HepG2 (cell line): ENCODE data around the gene CYP4F8. TPM values are rescaled to one million over a fixed set of nuclear protein-coding genes. Genes with fewer than 3 reads are reported as not detected.

ENCODE experiments used
- ATAC-seq: fragments of 200-7000 bp; cut with Tn5 transposase; 3 replicates; pipeline ENCODE4 v1.9.1; 2020; ENCODE audit warnings: mild to moderate bottlenecking, moderate library complexity
- BruUV-seq: library from RNA; stranded (reverse); fragments of 400-500 nt; replicated peaks from 2 replicates; lab custom pipeline; 2021; lab: Mats Ljungman, UMichigan
- CTCF ChIA-PET: fragments of 300-600 bp; formaldehyde crosslinking; extraction: SDS; loops from one replicate; lab custom pipeline; 2021; ENCODE audit warnings: low total read pairs, inconsistent platforms, low intra/inter-chr PET ratio; lab: Yijun Ruan, JAX
- POLR2A ChIA-PET: fragments of 350-600 bp; sonication (Branson Sonifier 250); formaldehyde crosslinking; loops from one replicate; lab custom pipeline; 2020; ENCODE audit warnings: antibody characterized with exemption, inconsistent platforms; lab: Yijun Ruan, JAX
- DNase-seq: peaks from one replicate; pipeline ENCODE4 v3.0.0-alpha.2; 2015; ENCODE audit warnings: low spot score
- FAIRE-seq: peaks from 3 replicates; lab custom pipeline; 2011; peaks lifted over from hg19 to GRCh38; lab: Jason Lieb, UNC
- H2AFZ ChIP-seq: one replicate; pipeline ENCODE4 v1.6.1; 2011; ENCODE audit warnings: low read length, inconsistent platforms
- H3K27ac ChIP-seq: fragments of 300-600 bp; 3 replicates; pipeline ENCODE4 v1.8.0; 2011; ENCODE audit warnings: mixed run types, mild to moderate bottlenecking, mixed read lengths, low read length, inconsistent platforms; ENCODE audit not compliant: insufficient read depth; ENCODE audit errors: extremely low read length
- H3K27me3 ChIP-seq, 2 experiments: fragments of 200-600 bp in 1 of 2; 2 replicates in 1 of 2; 3 replicates in 1 of 2; pipeline versions ENCODE4 v1.6.0 to v1.8.0; 2011; ENCODE audit warnings: low read length in 2 of 2, mild to moderate bottlenecking in 2 of 2, moderate library complexity in 2 of 2, inconsistent platforms in 1 of 2; ENCODE audit not compliant: insufficient read depth in 2 of 2, control insufficient read depth in 1 of 2
- H3K36me3 ChIP-seq, 2 experiments: fragments of 200-600 bp in 1 of 2; replicated peaks in 1 of 2; 2 replicates in 1 of 2; 3 replicates in 1 of 2; pipeline versions ENCODE4 v1.5.1 to v1.8.0; 2011; ENCODE audit warnings: low read length in 2 of 2, inconsistent platforms in 1 of 2; ENCODE audit not compliant: insufficient read depth in 2 of 2, control insufficient read depth in 1 of 2
- H3K4me1 ChIP-seq: 2 replicates; pipeline ENCODE4 v1.5.1; 2012; ENCODE audit warnings: low read length, inconsistent platforms; ENCODE audit not compliant: insufficient read depth
- H3K4me2 ChIP-seq: 2 replicates; pipeline ENCODE4 v1.6.0; 2011; ENCODE audit warnings: low read depth, low read length, inconsistent platforms
- H3K4me3 ChIP-seq, 3 experiments: fragments of 200-600 bp in 1 of 3; sonication (generic), shearing (Covaris generic) in 1 of 3; replicated peaks in 1 of 3; 2 replicates each; pipeline ENCODE4 v1.5.1; 2011 to 2016; ENCODE audit warnings: low read length in 3 of 3, inconsistent platforms in 2 of 3, low read depth in 2 of 3, mild to moderate bottlenecking in 2 of 3, control low read depth in 1 of 3, mixed read lengths in 1 of 3; ENCODE audit not compliant: insufficient read depth in 1 of 3
- H3K79me2 ChIP-seq: one replicate; pipeline ENCODE4 v1.6.1; 2011; ENCODE audit warnings: low read length, inconsistent platforms; ENCODE audit not compliant: insufficient read depth
- H3K9ac ChIP-seq: 2 replicates; pipeline ENCODE4 v1.6.0; 2011; ENCODE audit warnings: mild to moderate bottlenecking, low read depth, low read length, inconsistent platforms; ENCODE audit not compliant: insufficient read depth
- H3K9me3 ChIP-seq: 2 replicates; pipeline ENCODE4 v1.5.1; 2012; ENCODE audit warnings: mild to moderate bottlenecking, low read length
- H4K20me1 ChIP-seq: 2 replicates; pipeline ENCODE4 v1.6.0; 2011; ENCODE audit warnings: inconsistent platforms, mild to moderate bottlenecking, low read length, moderate library complexity; ENCODE audit not compliant: insufficient read depth
- ARID3A ChIP-seq: IDR thresholded peaks from 2 replicates; pipeline ENCODE4 v1.6.1; 2012; ENCODE audit warnings: low read depth, low read length, improper control_type of control experiment
- BCLAF1 ChIP-seq: fragments of 450-650 bp; IDR thresholded peaks from 2 replicates; pipeline ENCODE4 v1.6.1; 2017; ENCODE audit warnings: mild to moderate bottlenecking
- CCDC6 ChIP-seq: sonication (generic); formaldehyde crosslinking; IDR thresholded peaks from 2 replicates; pipeline ENCODE4 v1.8.1; 2022; ENCODE audit warnings: mild to moderate bottlenecking, missing genetic modification reagents, moderate library complexity
- HHEX ChIP-seq: IDR thresholded peaks from 2 replicates; pipeline ENCODE4 v1.6.1; 2016; ENCODE audit warnings: control low read depth
- HNRNPK ChIP-seq: fragments of 200-400 bp; formaldehyde crosslinking; IDR thresholded peaks from 2 replicates; pipeline ENCODE4 v1.6.1; 2018; ENCODE audit warnings: low read length, low read depth, moderate library complexity, mild to moderate bottlenecking; ENCODE audit not compliant: poor library complexity, severe bottlenecking
- SMARCE1 ChIP-seq: fragments of 450-650 bp; IDR thresholded peaks from 2 replicates; pipeline ENCODE4 v1.6.1; 2017; ENCODE audit warnings: borderline replicate concordance
- ZMAT3 ChIP-seq: sonication (generic); formaldehyde crosslinking; conservative IDR thresholded peaks from 2 replicates; pipeline ENCODE4 v1.7.0; 2021; ENCODE audit warnings: missing genetic modification reagents
- ZNF367 ChIP-seq: sonication (generic); formaldehyde crosslinking; IDR thresholded peaks from 2 replicates; pipeline ENCODE4 v1.4.0; 2020; ENCODE audit warnings: missing genetic modification reagents, borderline replicate concordance
- WGBS: methylation state at CpG from one replicate; pipeline ENCODE4 v1.1.6; 2017; ENCODE audit warnings: low lambda C conversion rate; 5-methylcytosine and 5-hydroxymethylcytosine counted together
- in situ Hi-C: cut with HindIII; loops from 2 replicates; pipeline ENCODE4 v1.10.0; 2017; ENCODE audit warnings: low pct_unique_long_range_greater_than_20kb; ENCODE audit not compliant: extremely low pct_ligation_motif_present
- intact Hi-C: fragments of 100-400 bp; cut with micrococcal nuclease; formaldehyde crosslinking; loops from one replicate; pipeline ENCODE4 v1.10.0; 2022; ENCODE audit not compliant: unreplicated experiment
- polyA plus RNA-seq, 8 experiments: library from polyadenylated mRNA; depleted of rRNA in 3 of 8; stranded (reverse) in 7 of 8; unstranded in 1 of 8; fragments of >200 nt; fragmentation: Illumina TruSeq in 4 of 8; extraction: Trizol in 4 of 8; gene quantifications; 2 replicates each; pipeline versions ENCODE4 v1.2.1 to v1.2.3, GENCODE V29; 2011 to 2016; ENCODE audit warnings: low read depth in 4 of 8, missing spikeins in 1 of 8, mixed read lengths in 1 of 8; ENCODE audit not compliant: insufficient read depth in 1 of 8
- total RNA-seq, 5 experiments: library from RNA; depleted of rRNA; stranded (reverse); fragments of >200 nt; fragmentation: Illumina TruSeq; extraction: Trizol; gene quantifications; 2 replicates each; pipeline ENCODE4 v1.2.3, GENCODE V29; 2016; ENCODE audit warnings: low read depth in 1 of 5

The CYP4F8 gene
- total and polyA plus RNA-seq, 2 of the 13 experiments (the other 11 are each of a cell fraction or from before 2014, with no cell fraction given) = not detected

GRCh38 chr19:15570420-15570819, 44.6 kb upstream of the CYP4F8 start:
- CTCF ChIA-PET = no interaction called here
- Histone ChIP-seq H3K79me2 (no peaks in the 10 kb centered on the region), H3K36me3 (no peaks in the 10 kb centered on the region), H3K4me1 (0 out of 2 replicates have a peak, but pooled peaks cover 6% of the 10 kb centered on the region), H3K27ac (no peak overlapping the region), H3K9ac (no peak overlapping the region), H3K4me3 (no peak overlapping the region), H3K4me2 (no peak overlapping the region), H4K20me1 (no peaks in the 10 kb centered on the region), H3K9me3 (no peaks in the 10 kb centered on the region), H3K27me3 (no peaks in the 10 kb centered on the region), H2AFZ (no peak overlapping the region)
- no peak for FAIRE-seq
- no peak for ATAC-seq
- BruUV-seq = no TSS peak
- intact Hi-C loops (no loop called here), in situ Hi-C loops (loop anchor here (25.0 kb wide), 1 partner anchor 483 kb away; the partner anchor contains the start of gene OR1I1)
- WGBS = 51% methylated on average over 3 of the region's 3 CpGs
- TF ChIP-seq HNRNPK (no peak), ZMAT3 (no peak), BCLAF1 (no peak), ZNF367 (CRISPR knock-in tag) (no peak), ARID3A (no peak), HHEX (CRISPR knock-in tag) (no peak), SMARCE1 (no peak), CCDC6 (CRISPR knock-in tag) (no peak)
- DNase-seq = no peak
- POLR2A ChIA-PET = no interaction called here
